NCI-H128 (cell line): ENCODE measurements around the gene SNX22.

Experiments used
- DNase-seq: peaks from one replicate; lab custom pipeline; 2025; ENCODE audit not compliant: unreplicated experiment; lab: John Stamatoyannopoulos, UW

Gene SNX22

GRCh38 chr15:64133623-64134344 is 17.7 kb upstream of the SNX22 start:
- DNase-seq: no peak

DNA sequence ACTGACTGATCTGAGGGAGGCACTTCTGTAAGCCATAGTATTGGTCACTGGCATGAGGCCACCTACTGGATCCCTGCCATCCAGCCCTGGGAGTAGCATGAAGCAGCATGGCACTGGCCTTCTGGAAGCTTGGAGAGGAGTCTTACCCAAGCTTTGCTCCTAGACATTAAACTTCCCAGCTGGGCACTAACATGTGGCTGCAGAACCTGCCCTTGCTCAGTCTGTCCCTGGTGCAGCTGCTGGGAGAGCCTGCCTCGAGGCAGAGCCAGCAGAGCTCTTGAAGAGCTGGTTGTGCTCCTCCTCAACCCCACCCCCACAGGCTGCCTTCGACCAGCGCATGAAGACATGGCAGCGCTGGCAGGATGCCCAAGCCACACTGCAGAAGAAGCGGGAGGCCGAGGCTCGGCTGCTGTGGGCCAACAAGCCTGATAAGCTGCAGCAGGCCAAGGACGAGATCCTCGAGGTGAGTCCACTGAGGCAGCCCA is 17.1 kb upstream of the SNX22 start:
- no peak for DNase-seq

GRCh38 chr15:64136347-64136746 is 15.2 kb upstream of the SNX22 start:
- no peak for DNase-seq

GRCh38 chr15:64137226-64137833 is 14.2 kb upstream of the SNX22 start:
- DNase-seq: no peak

- no peak for DNase-seq
These were observed 13.1 kb upstream of the SNX22 start for GRCh38 chr15:64138331-64138941.

GRCh38 chr15:64141798-64142512 is 9.6 kb upstream of the SNX22 start:
- no peak for DNase-seq

- no peak for DNase-seq
These were observed 8.3 kb upstream of the SNX22 start for GRCh38 chr15:64143276-64143675.

DNA sequence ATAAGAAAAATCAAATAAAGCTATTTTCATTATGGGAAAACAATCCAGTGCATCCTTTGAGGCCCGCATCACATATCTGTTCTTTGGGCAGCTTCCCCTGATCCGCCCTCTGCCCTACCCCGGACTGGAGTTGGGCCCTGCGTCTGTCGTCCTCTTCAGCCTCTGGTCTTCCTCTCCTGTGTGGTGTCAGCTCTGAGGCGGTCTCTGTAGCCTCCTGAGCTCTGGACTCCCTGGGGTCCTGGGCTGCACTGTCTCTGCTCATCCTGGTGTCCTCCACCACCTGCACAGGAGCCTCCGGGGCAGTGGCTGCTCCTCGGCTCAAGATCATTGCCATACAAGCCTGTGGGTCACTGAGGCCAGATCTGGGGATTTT is 7.4 kb upstream of the SNX22 start:
- no peak for DNase-seq

- no peak for DNase-seq
These were observed 6.8 kb upstream of the SNX22 start for GRCh38 chr15:64144565-64145281.

GRCh38 chr15:64146041-64146440 is 5.5 kb upstream of the SNX22 start:
- no peak for DNase-seq

GRCh38 chr15:64146520-64146884 is 5.0 kb upstream of the SNX22 start:
- no peak for DNase-seq

DNA sequence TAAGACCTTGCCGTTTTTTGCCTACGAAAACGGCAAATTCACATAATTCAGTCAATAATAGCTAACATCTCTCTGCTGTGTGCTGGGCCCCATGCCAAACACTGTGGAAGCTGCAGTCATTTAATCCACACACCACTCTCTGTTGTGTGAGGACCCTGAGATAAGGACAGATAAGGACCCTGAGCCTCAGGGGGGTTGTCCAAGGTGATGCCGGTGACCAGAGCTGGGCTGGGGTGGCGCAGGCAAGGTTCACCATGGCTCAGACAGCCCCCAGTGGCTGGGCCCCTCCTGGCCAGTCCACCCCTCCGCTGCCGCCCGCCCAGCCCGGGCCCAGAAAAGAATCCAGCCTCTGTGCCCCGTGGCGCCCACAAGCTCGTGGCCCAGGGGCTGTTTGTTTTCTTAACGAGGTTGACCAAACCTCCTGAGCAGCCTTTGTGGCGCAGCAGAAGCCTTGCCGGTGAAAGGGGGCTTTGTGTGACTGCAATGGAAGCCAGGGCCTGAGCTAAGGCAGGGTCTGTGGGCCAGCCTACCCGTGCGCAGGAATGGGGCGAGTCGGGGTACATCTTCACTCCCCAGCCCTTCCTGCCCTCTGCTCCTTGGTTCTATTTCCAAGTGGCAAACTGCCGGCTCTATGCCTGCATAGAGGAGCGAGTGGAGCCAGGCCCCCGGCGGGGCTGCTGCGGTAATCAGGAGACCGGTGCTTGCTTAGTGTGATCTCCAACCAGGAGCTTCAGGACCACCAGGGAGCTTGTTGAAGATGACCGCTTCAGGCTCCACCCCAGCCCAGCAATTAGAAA is 4.4 kb upstream of the SNX22 start:
- no peak for DNase-seq

GRCh38 chr15:64148168-64148567 is 3.4 kb upstream of the SNX22 start:
- DNase-seq: no peak

- no peak for DNase-seq
These were observed 3.0 kb upstream of the SNX22 start for GRCh38 chr15:64148581-64148980.

- no peak for DNase-seq
These were observed 2.1 kb upstream of the SNX22 start for GRCh38 chr15:64149424-64149823.

GRCh38 chr15:64149893-64150578 is 1.5 kb upstream of the SNX22 start:
- DNase-seq: no peak

GRCh38 chr15:64152507-64153387 is 1.2 kb downstream of the SNX22 start:
- no peak for DNase-seq

DNA sequence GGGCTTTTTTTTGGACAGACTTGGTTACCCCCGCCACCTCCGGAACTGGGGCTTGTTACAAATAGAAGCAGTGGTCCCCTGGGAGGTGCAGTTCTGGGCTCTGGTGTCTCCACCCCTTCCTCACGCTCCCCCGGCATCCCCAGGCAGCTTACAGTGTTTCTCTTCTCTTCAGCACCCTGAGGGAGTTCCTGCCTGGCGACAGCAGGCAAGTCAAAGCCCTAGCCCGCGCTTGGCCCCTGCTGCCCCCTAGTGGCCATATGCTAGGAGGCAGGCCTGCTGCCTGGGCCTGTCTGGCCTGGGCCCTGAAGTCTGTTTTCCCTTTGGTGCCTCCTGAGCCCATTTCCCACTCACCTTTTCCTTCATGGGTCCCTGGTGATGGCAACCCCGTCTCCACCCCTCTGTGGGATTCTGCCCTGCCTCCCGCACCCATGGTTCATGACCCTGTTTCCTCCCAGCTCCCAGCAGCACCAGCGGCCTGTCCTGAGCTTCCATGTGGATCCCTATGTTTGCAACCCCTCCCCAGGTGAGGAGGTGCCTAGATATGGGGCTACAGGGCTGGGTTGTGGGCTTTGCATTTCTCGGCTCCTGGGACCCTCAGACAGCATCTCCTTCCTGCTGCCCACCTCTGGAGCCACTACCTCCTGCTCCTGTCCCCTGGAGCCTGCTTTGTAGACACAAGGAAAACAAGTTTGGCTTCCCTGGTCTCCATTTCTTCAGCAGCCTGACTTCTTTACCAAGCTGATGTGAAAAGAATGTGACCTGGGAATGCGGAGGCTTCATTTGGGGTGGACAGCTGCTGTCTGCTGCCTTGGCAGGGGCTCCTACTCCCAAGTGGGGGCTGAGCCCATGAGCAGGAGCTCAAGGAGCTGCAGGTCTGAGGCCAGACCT is 2.2 kb downstream of the SNX22 start:
- peak; percentile 76 for DNase-seq
